ENCODE measurements around the gene MTHFS. TPM values are rescaled to one million over a fixed set of nuclear protein-coding genes. Genes with fewer than 3 reads are reported as not detected.
A peak's percentile ranks its signal among the peaks of the same experiment; 100 is the strongest.

MTHFS gene
- total RNA-seq, 2 donors from 2014 or later, result 23.4 to 40.9 TPM

DNA sequence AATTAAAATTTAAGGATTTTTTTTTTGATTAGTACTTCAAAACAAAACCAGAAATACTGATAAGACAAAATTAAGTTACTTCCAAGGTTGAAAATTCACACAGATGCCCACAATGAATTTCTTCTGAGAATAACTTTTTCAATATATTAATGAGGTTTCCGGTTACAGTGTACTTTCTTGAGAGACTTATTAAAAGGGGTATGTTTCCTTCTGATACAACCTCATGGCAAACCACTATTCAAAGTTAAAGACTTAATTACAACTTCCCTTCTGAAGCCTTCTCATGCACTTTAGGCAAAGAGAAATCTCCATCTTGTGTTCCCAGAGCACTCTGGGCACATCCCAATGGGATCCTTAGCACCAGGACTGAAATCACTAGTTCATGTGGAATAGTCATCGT is 36.2 kb downstream of the MTHFS start:
- H3K27ac Mint-ChIP-seq, result no peak overlapping the region
- ATAC-seq (no peak), DNase-seq (ENCODE audit: low spot score in 2 of 2) (no peak)
- no peaks in the 10 kb centered on the region for H3K9me3 Mint-ChIP-seq
- H3K36me3 Mint-ChIP-seq, result peaks cover 10 to 20% of the 10 kb centered on the region in 2 donors

GRCh38 chr15:79858469-79858868 is 38.3 kb downstream of the MTHFS start:
- DNase-seq (ENCODE audit: low spot score in 2 of 2) (no peak), ATAC-seq (no peak)
- Mint-ChIP-seq H3K27ac (no peak overlapping the region), H3K36me3 (peaks cover 5 to 7% of the 10 kb centered on the region in 2 donors), H3K9me3 (no peaks in the 10 kb centered on the region)

DNA sequence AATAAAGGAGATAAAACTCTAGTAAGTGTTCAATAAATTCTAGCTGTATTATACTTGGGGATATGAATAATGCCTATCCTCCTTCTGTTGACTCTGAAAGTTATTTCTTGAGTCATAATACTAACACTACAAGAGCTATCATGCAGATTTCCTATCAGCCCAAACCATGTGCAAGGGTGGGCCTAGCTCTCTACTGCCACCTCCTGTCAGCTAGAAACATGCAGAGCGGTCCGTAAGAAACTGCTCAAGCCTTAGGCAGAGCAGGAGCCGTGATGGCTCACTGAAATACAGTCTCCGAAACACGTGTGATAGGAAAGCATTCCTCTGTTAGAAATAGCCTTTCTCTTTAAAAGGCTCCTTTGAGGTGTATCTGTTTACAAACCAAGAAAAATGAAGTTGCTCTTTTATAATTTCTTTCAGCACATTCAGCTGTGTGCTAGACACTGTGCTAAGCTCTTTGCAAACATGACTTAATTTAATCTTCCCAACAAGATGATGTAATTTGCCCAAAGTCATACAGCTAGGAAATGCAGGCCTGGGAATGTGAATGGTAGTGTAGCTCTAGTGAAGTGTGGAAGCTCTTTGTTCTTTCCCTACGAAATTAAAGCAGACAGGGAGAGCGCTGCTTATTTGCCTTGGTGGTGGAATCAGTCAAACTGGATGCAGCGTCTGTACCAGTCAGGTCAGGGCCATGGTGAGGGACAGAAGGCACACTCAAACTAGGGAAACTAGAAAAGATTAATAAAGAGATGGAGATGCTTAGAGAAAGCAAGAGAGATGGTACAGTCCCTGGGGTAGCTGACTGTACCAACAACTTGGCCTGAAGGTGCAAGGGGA is 43.1 kb downstream of the MTHFS start:
- ATAC-seq (peak; percentile 95 to 99), DNase-seq (ENCODE audit: low spot score in 2 of 2) (peak in 1 of 2 donors; percentile 62)
- Mint-ChIP-seq H3K36me3 (peaks cover 0 to 7% of the 10 kb centered on the region in 2 donors), H3K9me3 (no peaks in the 10 kb centered on the region), H3K27ac (no peak overlapping the region)

DNA sequence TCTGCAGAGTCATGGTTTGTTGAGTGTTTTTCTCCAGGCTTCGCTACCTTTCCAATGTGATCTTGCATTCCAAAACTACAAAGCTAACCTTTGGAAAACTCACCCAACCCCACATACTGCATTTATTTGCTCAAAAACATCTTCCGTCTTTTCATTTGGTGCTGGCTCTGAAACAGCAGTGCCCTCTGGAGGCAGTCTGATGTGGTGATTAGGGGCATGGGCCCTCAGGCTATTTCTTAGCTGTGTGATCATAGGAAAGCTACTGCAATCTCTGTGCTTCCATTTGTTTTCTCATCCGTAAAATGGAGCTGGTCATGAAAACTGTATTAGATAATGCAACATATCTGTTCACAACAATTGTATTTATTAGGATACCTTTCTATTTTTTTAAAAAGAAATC is 47.0 kb downstream of the MTHFS start:
- H3K36me3 Mint-ChIP-seq, result peaks cover 7 to 18% of the 10 kb centered on the region in 2 donors
- H3K27ac Mint-ChIP-seq, result no peak overlapping the region
- DNase-seq (ENCODE audit: low spot score in 2 of 2), result peak in 1 of 2 donors; percentile 12
- ATAC-seq, result no peak
- no peaks in the 10 kb centered on the region for H3K9me3 Mint-ChIP-seq

GRCh38 chr15:79846539-79846938 is 50.3 kb downstream of the MTHFS start:
- no peaks in the 10 kb centered on the region for H3K9me3 Mint-ChIP-seq
- peak overlapping the region; percentile 14 to 73 for H3K27ac Mint-ChIP-seq
- ATAC-seq, result no peak
- H3K36me3 Mint-ChIP-seq, result peaks cover 7 to 24% of the 10 kb centered on the region in 2 donors
- DNase-seq (ENCODE audit: low spot score in 2 of 2), result no peak

DNA sequence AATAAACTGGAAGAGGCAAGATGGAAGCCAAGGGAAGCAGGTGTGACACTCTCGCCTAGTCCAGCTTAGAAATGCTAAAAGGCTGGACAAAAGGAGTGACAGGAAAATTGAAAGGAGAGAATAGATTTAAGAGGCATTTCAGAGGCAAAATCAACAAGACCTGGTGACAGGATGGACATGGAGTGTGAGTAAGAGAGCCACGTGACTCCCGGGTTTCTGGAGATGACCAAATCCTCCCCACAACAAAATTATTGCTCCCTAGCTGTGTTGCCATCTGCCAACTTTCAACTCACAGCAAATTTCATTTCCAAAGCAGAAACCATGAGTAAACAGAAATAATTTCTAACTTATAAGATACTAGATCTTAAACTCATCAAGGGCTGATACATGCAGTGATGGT is 52.6 kb downstream of the MTHFS start:
- DNase-seq (ENCODE audit: low spot score in 2 of 2), result no peak
- ATAC-seq, result no peak
- H3K9me3 Mint-ChIP-seq, result no peaks in the 10 kb centered on the region
- no peak overlapping the region for H3K27ac Mint-ChIP-seq
- peaks cover 7 to 18% of the 10 kb centered on the region in 2 donors for H3K36me3 Mint-ChIP-seq

GRCh38 chr15:79837846-79838245 is 59.0 kb downstream of the MTHFS start:
- Mint-ChIP-seq H3K9me3 (no peaks in the 10 kb centered on the region), H3K36me3 (peaks cover 0 to 12% of the 10 kb centered on the region in 2 donors), H3K27ac (no peak overlapping the region)
- DNase-seq (ENCODE audit: low spot score in 2 of 2) (no peak), ATAC-seq (no peak)

DNA sequence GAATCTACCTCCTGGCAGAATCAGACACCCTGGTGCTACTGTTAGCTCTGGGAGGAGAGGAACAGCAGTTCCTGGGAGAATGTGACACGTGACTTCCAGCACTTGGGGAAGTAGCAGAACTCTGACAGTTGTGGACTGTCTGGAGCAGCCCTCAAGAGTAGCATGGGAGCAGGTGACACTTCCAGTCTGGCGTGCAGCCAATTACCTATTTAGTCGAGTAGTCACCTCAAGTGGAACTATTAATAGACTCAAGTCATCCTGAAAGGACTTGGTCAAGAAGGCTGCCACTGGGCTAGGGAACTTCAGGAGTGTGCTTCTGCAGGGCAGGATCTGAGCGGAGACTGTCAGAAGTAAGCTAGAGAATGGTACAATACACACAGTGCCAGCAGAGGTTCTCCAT is 62.3 kb downstream of the MTHFS start:
- DNase-seq (ENCODE audit: low spot score in 2 of 2), result no peak
- Mint-ChIP-seq H3K27ac (peak overlapping the region in 1 of 2 donors; percentile 22), H3K9me3 (no peaks in the 10 kb centered on the region), H3K36me3 (peaks cover 0 to 12% of the 10 kb centered on the region in 2 donors)
- ATAC-seq, result no peak

GRCh38 chr15:79832367-79833120 is 64.3 kb downstream of the MTHFS start:
- peaks cover 0 to 12% of the 10 kb centered on the region in 2 donors for H3K36me3 Mint-ChIP-seq
- no peak overlapping the region for H3K27ac Mint-ChIP-seq
- ATAC-seq, result no peak
- no peaks in the 10 kb centered on the region for H3K9me3 Mint-ChIP-seq
- no peak for DNase-seq (ENCODE audit: low spot score in 2 of 2)

DNA sequence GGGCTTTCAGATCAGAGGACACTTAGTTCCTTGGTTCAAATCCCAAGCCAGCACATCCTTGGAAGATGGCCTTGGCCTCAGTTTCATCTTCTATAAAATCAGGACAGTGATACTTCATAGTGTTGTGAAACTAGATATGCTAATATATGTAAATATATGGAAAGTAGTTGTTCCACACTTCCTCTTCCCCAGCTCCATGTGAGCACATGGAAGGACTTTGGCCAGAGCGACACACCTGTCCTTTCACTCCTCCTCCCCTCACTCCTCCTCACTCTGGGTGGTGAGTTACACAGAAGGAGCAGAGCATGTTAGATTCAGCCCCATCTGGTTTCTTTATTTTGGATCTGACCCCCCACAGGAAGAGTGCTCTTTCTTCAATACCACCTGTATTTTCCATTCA is 65.2 kb downstream of the MTHFS start:
- Mint-ChIP-seq H3K9me3 (no peaks in the 10 kb centered on the region), H3K36me3 (peaks cover 0 to 6% of the 10 kb centered on the region in 2 donors), H3K27ac (peak overlapping the region in 1 of 2 donors; percentile 52)
- no peak for ATAC-seq
- DNase-seq (ENCODE audit: low spot score in 2 of 2), result no peak

GRCh38 chr15:79829950-79830349 is 66.9 kb downstream of the MTHFS start:
- DNase-seq (ENCODE audit: low spot score in 2 of 2) (no peak), ATAC-seq (no peak)
- Mint-ChIP-seq H3K9me3 (no peaks in the 10 kb centered on the region), H3K36me3 (peaks cover 0 to 6% of the 10 kb centered on the region in 2 donors), H3K27ac (no peak overlapping the region)

GRCh38 chr15:79828447-79828846 is 68.4 kb downstream of the MTHFS start:
- no peak for DNase-seq (ENCODE audit: low spot score in 2 of 2)
- H3K36me3 Mint-ChIP-seq, result no peaks in the 10 kb centered on the region
- ATAC-seq, result no peak
- H3K27ac Mint-ChIP-seq, result no peak overlapping the region
- H3K9me3 Mint-ChIP-seq, result no peaks in the 10 kb centered on the region

DNA sequence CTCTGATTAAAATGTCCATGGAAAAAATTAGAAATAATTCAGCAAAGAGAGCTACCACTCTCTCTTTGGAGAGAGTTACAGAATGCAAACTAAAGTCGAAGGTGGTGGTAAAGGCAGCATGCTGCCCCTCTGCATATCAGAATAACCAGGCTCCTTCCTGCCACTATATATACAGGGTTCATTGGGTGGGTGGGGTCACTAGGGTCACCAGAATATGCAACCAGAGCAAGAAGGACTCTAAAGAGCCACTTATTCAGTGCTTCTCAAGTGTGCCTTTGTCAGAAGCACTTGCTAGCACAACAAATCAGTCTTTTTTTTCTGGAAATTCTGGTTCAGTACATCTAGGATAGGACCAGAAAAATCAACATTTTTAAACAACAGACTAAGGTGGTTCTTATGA is 70.0 kb downstream of the MTHFS start:
- Mint-ChIP-seq H3K36me3 (no peaks in the 10 kb centered on the region), H3K9me3 (no peaks in the 10 kb centered on the region), H3K27ac (no peak overlapping the region)
- no peak for ATAC-seq
- no peak for DNase-seq (ENCODE audit: low spot score in 2 of 2)

- H3K9me3 Mint-ChIP-seq, result peaks cover 8 to 13% of the 10 kb centered on the region in 2 donors
- no peak overlapping the region for H3K27ac Mint-ChIP-seq
- peaks cover 0 to 7% of the 10 kb centered on the region in 2 donors for H3K36me3 Mint-ChIP-seq
- DNase-seq (ENCODE audit: low spot score in 2 of 2) (no peak), ATAC-seq (no peak)
These were observed 72.6 kb downstream of the MTHFS start for GRCh38 chr15:79824136-79824701.

- no peak overlapping the region for H3K27ac Mint-ChIP-seq
- H3K9me3 Mint-ChIP-seq, result peaks cover 11 to 18% of the 10 kb centered on the region in 2 donors
- H3K36me3 Mint-ChIP-seq, result peaks cover 0 to 7% of the 10 kb centered on the region in 2 donors
- ATAC-seq (no peak), DNase-seq (ENCODE audit: low spot score in 2 of 2) (no peak)
These were observed 76.0 kb downstream of the MTHFS start for GRCh38 chr15:79820820-79821219.

- no peak for ATAC-seq
- Mint-ChIP-seq H3K9me3 (peaks cover 11 to 18% of the 10 kb centered on the region in 2 donors), H3K36me3 (peaks cover 0 to 7% of the 10 kb centered on the region in 2 donors), H3K27ac (no peak overlapping the region)
- DNase-seq (ENCODE audit: low spot score in 2 of 2), result no peak
These were observed 76.6 kb downstream of the MTHFS start for GRCh38 chr15:79820176-79820575.

- DNase-seq (ENCODE audit: low spot score in 2 of 2), result no peak
- ATAC-seq, result no peak
- H3K36me3 Mint-ChIP-seq, result peaks cover 0 to 7% of the 10 kb centered on the region in 2 donors
- peaks cover 11 to 18% of the 10 kb centered on the region in 2 donors for H3K9me3 Mint-ChIP-seq
- no peak overlapping the region for H3K27ac Mint-ChIP-seq
These were observed 80.2 kb downstream of the MTHFS start for GRCh38 chr15:79816571-79816970.
